HepG2 (cell line): ENCODE results near the gene TAS2R43. TPM values are rescaled to one million over a fixed set of nuclear protein-coding genes. Genes with fewer than 3 reads are reported as not detected.

ENCODE experiments used
- ATAC-seq: fragments of 200-7000 bp; cut with Tn5 transposase; 3 replicates; pipeline ENCODE4 v1.9.1; 2020; ENCODE audit warnings: mild to moderate bottlenecking, moderate library complexity
- BruUV-seq: library from RNA; stranded (reverse); fragments of 400-500 nt; replicated peaks from 2 replicates; lab custom pipeline; 2021; lab: Mats Ljungman, UMichigan
- CTCF ChIA-PET: fragments of 300-600 bp; formaldehyde crosslinking; extraction: SDS; loops from one replicate; lab custom pipeline; 2021; ENCODE audit warnings: low total read pairs, inconsistent platforms, low intra/inter-chr PET ratio; lab: Yijun Ruan, JAX
- POLR2A ChIA-PET: fragments of 350-600 bp; sonication (Branson Sonifier 250); formaldehyde crosslinking; loops from one replicate; lab custom pipeline; 2020; ENCODE audit warnings: antibody characterized with exemption, inconsistent platforms; lab: Yijun Ruan, JAX
- DNase-seq: peaks from one replicate; pipeline ENCODE4 v3.0.0-alpha.2; 2015; ENCODE audit warnings: low spot score
- FAIRE-seq: peaks from 3 replicates; lab custom pipeline; 2011; peaks lifted over from hg19 to GRCh38; lab: Jason Lieb, UNC
- H2AFZ ChIP-seq: one replicate; pipeline ENCODE4 v1.6.1; 2011; ENCODE audit warnings: low read length, inconsistent platforms
- H3K27ac ChIP-seq: fragments of 300-600 bp; 3 replicates; pipeline ENCODE4 v1.8.0; 2011; ENCODE audit warnings: mixed run types, mild to moderate bottlenecking, mixed read lengths, low read length, inconsistent platforms; ENCODE audit not compliant: insufficient read depth; ENCODE audit errors: extremely low read length
- H3K27me3 ChIP-seq, 2 experiments: fragments of 200-600 bp in 1 of 2; 2 replicates in 1 of 2; 3 replicates in 1 of 2; pipeline versions ENCODE4 v1.6.0 to v1.8.0; 2011; ENCODE audit warnings: low read length in 2 of 2, mild to moderate bottlenecking in 2 of 2, moderate library complexity in 2 of 2, inconsistent platforms in 1 of 2; ENCODE audit not compliant: insufficient read depth in 2 of 2, control insufficient read depth in 1 of 2
- H3K36me3 ChIP-seq, 2 experiments: fragments of 200-600 bp in 1 of 2; replicated peaks in 1 of 2; 2 replicates in 1 of 2; 3 replicates in 1 of 2; pipeline versions ENCODE4 v1.5.1 to v1.8.0; 2011; ENCODE audit warnings: low read length in 2 of 2, inconsistent platforms in 1 of 2; ENCODE audit not compliant: insufficient read depth in 2 of 2, control insufficient read depth in 1 of 2
- H3K4me1 ChIP-seq: 2 replicates; pipeline ENCODE4 v1.5.1; 2012; ENCODE audit warnings: low read length, inconsistent platforms; ENCODE audit not compliant: insufficient read depth
- H3K4me2 ChIP-seq: 2 replicates; pipeline ENCODE4 v1.6.0; 2011; ENCODE audit warnings: low read depth, low read length, inconsistent platforms
- H3K4me3 ChIP-seq, 3 experiments: fragments of 200-600 bp in 1 of 3; sonication (generic), shearing (Covaris generic) in 1 of 3; replicated peaks in 1 of 3; 2 replicates each; pipeline ENCODE4 v1.5.1; 2011 to 2016; ENCODE audit warnings: low read length in 3 of 3, inconsistent platforms in 2 of 3, low read depth in 2 of 3, mild to moderate bottlenecking in 2 of 3, control low read depth in 1 of 3, mixed read lengths in 1 of 3; ENCODE audit not compliant: insufficient read depth in 1 of 3
- H3K79me2 ChIP-seq: one replicate; pipeline ENCODE4 v1.6.1; 2011; ENCODE audit warnings: low read length, inconsistent platforms; ENCODE audit not compliant: insufficient read depth
- H3K9ac ChIP-seq: 2 replicates; pipeline ENCODE4 v1.6.0; 2011; ENCODE audit warnings: mild to moderate bottlenecking, low read depth, low read length, inconsistent platforms; ENCODE audit not compliant: insufficient read depth
- H3K9me3 ChIP-seq: 2 replicates; pipeline ENCODE4 v1.5.1; 2012; ENCODE audit warnings: mild to moderate bottlenecking, low read length
- H4K20me1 ChIP-seq: 2 replicates; pipeline ENCODE4 v1.6.0; 2011; ENCODE audit warnings: inconsistent platforms, mild to moderate bottlenecking, low read length, moderate library complexity; ENCODE audit not compliant: insufficient read depth
- CEBPG ChIP-seq: IDR thresholded peaks from 2 replicates; pipeline ENCODE4 v1.6.1; 2016
- FOXO1 ChIP-seq: sonication (generic); formaldehyde crosslinking; IDR thresholded peaks from 2 replicates; pipeline ENCODE4 v1.4.0; 2020; ENCODE audit warnings: missing genetic modification reagents
- IRX3 ChIP-seq: sonication (generic); formaldehyde crosslinking; IDR thresholded peaks from 2 replicates; pipeline ENCODE4 v1.8.1; 2023; ENCODE audit warnings: mild to moderate bottlenecking, low read depth, missing genetic modification reagents, borderline replicate concordance
- MATR3 ChIP-seq: sonication (generic); formaldehyde crosslinking; IDR thresholded peaks from 2 replicates; pipeline ENCODE4 v1.4.0; 2020; ENCODE audit warnings: missing genetic modification reagents
- PITX1 ChIP-seq: sonication (generic); formaldehyde crosslinking; IDR thresholded peaks from 2 replicates; pipeline ENCODE4 v1.5.1; 2020; ENCODE audit warnings: mild to moderate bottlenecking, missing genetic modification reagents
- RELA ChIP-seq: sonication (generic); formaldehyde crosslinking; IDR thresholded peaks from 2 replicates; pipeline ENCODE4 v1.4.0; 2020; ENCODE audit warnings: missing genetic modification reagents
- SP2 ChIP-seq: sonication (generic); formaldehyde crosslinking; IDR thresholded peaks from 2 replicates; pipeline ENCODE4 v1.5.1; 2020; ENCODE audit warnings: mild to moderate bottlenecking, missing genetic modification reagents
- ZFYVE20 ChIP-seq: sonication (generic); formaldehyde crosslinking; IDR thresholded peaks from 2 replicates; pipeline ENCODE4 v1.8.0; 2023; ENCODE audit warnings: low read depth, mild to moderate bottlenecking, moderate library complexity, missing genetic modification reagents, borderline replicate concordance
- WGBS: methylation state at CpG from one replicate; pipeline ENCODE4 v1.1.6; 2017; ENCODE audit warnings: low lambda C conversion rate; 5-methylcytosine and 5-hydroxymethylcytosine counted together
- in situ Hi-C: cut with HindIII; loops from 2 replicates; pipeline ENCODE4 v1.10.0; 2017; ENCODE audit warnings: low pct_unique_long_range_greater_than_20kb; ENCODE audit not compliant: extremely low pct_ligation_motif_present
- intact Hi-C: fragments of 100-400 bp; cut with micrococcal nuclease; formaldehyde crosslinking; loops from one replicate; pipeline ENCODE4 v1.10.0; 2022; ENCODE audit not compliant: unreplicated experiment
- polyA plus RNA-seq, 8 experiments: library from polyadenylated mRNA; depleted of rRNA in 3 of 8; stranded (reverse) in 7 of 8; unstranded in 1 of 8; fragments of >200 nt; fragmentation: Illumina TruSeq in 4 of 8; extraction: Trizol in 4 of 8; gene quantifications; 2 replicates each; pipeline versions ENCODE4 v1.2.1 to v1.2.3, GENCODE V29; 2011 to 2016; ENCODE audit warnings: low read depth in 4 of 8, missing spikeins in 1 of 8, mixed read lengths in 1 of 8; ENCODE audit not compliant: insufficient read depth in 1 of 8
- total RNA-seq, 5 experiments: library from RNA; depleted of rRNA; stranded (reverse); fragments of >200 nt; fragmentation: Illumina TruSeq; extraction: Trizol; gene quantifications; 2 replicates each; pipeline ENCODE4 v1.2.3, GENCODE V29; 2016; ENCODE audit warnings: low read depth in 1 of 5
- TF ChIP-seq, protein P1 (sequence below): sonication (generic); formaldehyde crosslinking; IDR thresholded peaks from 2 replicates; pipeline ENCODE4 v1.8.1; 2023; ENCODE audit warnings: mild to moderate bottlenecking, missing genetic modification reagents
- TF ChIP-seq, protein P2 (sequence below): sonication (generic); formaldehyde crosslinking; IDR thresholded peaks from 2 replicates; pipeline ENCODE4 v1.8.0; 2022; ENCODE audit warnings: mild to moderate bottlenecking, missing genetic modification reagents, moderate library complexity
- TF ChIP-seq, protein P3 (sequence below): sonication (generic); formaldehyde crosslinking; IDR thresholded peaks from 2 replicates; pipeline ENCODE4 v1.8.0; 2022; ENCODE audit warnings: low read depth, missing genetic modification reagents
- TF ChIP-seq, protein P4 (sequence below): sonication (generic); formaldehyde crosslinking; IDR thresholded peaks from 2 replicates; pipeline ENCODE4 v1.5.0; 2020; ENCODE audit warnings: mild to moderate bottlenecking, missing genetic modification reagents, borderline replicate concordance

Gene TAS2R43
- total and polyA plus RNA-seq, 2 of the 13 experiments (the other 11 are each of a cell fraction or from before 2014, with no cell fraction given): 0.15 to 1.7 TPM

DNA sequence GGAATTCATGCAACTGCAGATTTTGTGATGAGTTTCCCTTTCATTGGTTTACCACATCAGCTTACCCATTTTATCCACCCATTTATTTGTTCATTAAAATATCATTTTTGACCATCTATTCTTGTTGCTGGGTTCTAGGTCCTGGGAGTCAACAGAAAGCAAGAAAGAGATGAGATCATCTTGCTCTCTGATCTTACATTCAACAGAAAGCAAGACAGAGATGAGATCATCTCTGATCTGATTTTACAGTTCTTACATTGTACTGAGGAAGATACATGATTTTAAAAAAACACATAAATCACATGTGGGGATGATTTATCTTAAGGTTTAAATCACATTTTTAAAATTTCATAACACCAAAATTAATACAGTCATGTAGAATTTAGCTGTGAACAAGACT lies 32.3 kb downstream of the TAS2R43 start:
- H3K4me1 ChIP-seq: no peaks in the 10 kb centered on the region
- no peak overlapping the region for H3K9ac ChIP-seq
- intact Hi-C loops: no loop called here
- POLR2A ChIA-PET: no interaction called here
- H4K20me1 ChIP-seq: no peaks in the 10 kb centered on the region
- CTCF ChIA-PET: no interaction called here
- TF ChIP-seq, protein P1, sequence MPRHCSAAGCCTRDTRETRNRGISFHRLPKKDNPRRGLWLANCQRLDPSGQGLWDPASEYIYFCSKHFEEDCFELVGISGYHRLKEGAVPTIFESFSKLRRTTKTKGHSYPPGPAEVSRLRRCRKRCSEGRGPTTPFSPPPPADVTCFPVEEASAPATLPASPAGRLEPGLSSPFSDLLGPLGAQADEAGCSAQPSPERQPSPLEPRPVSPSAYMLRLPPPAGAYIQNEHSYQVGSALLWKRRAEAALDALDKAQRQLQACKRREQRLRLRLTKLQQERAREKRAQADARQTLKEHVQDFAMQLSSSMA (CRISPR knock-in tag): no peak
- no peak for TF ChIP-seq SP2 (CRISPR knock-in tag)
- DNase-seq (no peak), ATAC-seq (no peak), FAIRE-seq (no peak)
- no peaks in the 10 kb centered on the region for H3K27me3 ChIP-seq
- H3K9me3 ChIP-seq: no peaks in the 10 kb centered on the region
- no peak overlapping the region for H3K4me2 ChIP-seq
- H3K79me2 ChIP-seq: peaks cover 3% of the 10 kb centered on the region
- H3K27ac ChIP-seq: no peak overlapping the region
- in situ Hi-C loops: no loop called here
- H3K4me3 ChIP-seq: no peak overlapping the region
- H3K36me3 ChIP-seq: peaks cover 0 to 3% of the 10 kb centered on the region in 2 experiments; a peak in 1 of 5 replicates
- no TSS peak for BruUV-seq
- no peak overlapping the region for H2AFZ ChIP-seq

DNA sequence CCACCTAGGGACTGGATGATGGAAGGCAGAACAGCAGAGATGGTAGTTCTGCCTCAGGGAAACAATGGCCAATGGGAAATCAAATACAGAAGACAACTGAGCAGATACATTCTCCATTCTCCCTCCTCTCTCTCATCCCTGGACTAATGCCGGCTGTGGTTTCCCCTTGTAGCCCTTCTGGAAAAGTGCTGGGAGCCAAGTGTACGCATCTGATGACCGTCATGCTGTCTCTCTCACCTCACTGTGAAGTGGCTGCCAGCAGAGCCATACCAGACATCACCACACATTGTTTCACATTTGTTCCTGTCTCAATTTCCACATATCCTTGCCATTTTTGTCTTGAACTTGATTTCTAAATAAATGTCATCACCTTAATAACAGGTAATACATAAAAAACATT lies 33.1 kb downstream of the TAS2R43 start:
- no peak for ATAC-seq
- TF ChIP-seq, protein P2, sequence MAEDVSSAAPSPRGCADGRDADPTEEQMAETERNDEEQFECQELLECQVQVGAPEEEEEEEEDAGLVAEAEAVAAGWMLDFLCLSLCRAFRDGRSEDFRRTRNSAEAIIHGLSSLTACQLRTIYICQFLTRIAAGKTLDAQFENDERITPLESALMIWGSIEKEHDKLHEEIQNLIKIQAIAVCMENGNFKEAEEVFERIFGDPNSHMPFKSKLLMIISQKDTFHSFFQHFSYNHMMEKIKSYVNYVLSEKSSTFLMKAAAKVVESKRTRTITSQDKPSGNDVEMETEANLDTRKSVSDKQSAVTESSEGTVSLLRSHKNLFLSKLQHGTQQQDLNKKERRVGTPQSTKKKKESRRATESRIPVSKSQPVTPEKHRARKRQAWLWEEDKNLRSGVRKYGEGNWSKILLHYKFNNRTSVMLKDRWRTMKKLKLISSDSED: no peak
- TF ChIP-seq RELA (CRISPR knock-in tag) (no peak), MATR3 (CRISPR knock-in tag) (no peak), PITX1 (CRISPR knock-in tag) (no peak), FOXO1 (CRISPR knock-in tag) (no peak), CEBPG (CRISPR knock-in tag) (no peak), ZFYVE20 (CRISPR knock-in tag) (no peak), IRX3 (CRISPR knock-in tag) (no peak)
- TF ChIP-seq, protein P3, sequence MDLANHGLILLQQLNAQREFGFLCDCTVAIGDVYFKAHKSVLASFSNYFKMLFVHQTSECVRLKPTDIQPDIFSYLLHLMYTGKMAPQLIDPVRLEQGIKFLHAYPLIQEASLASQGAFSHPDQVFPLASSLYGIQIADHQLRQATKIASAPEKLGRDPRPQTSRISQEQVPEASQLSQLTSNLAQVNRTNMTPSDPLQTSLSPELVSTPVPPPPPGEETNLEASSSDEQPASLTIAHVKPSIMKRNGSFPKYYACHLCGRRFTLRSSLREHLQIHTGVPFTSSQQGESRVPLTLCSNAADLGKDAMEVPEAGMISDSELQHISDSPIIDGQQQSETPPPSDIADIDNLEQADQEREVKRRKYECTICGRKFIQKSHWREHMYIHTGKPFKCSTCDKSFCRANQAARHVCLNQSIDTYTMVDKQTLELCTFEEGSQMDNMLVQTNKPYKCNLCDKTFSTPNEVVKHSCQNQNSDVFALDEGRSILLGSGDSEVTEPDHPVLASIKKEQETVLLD (CRISPR knock-in tag): no peak
- TF ChIP-seq, protein P4, sequence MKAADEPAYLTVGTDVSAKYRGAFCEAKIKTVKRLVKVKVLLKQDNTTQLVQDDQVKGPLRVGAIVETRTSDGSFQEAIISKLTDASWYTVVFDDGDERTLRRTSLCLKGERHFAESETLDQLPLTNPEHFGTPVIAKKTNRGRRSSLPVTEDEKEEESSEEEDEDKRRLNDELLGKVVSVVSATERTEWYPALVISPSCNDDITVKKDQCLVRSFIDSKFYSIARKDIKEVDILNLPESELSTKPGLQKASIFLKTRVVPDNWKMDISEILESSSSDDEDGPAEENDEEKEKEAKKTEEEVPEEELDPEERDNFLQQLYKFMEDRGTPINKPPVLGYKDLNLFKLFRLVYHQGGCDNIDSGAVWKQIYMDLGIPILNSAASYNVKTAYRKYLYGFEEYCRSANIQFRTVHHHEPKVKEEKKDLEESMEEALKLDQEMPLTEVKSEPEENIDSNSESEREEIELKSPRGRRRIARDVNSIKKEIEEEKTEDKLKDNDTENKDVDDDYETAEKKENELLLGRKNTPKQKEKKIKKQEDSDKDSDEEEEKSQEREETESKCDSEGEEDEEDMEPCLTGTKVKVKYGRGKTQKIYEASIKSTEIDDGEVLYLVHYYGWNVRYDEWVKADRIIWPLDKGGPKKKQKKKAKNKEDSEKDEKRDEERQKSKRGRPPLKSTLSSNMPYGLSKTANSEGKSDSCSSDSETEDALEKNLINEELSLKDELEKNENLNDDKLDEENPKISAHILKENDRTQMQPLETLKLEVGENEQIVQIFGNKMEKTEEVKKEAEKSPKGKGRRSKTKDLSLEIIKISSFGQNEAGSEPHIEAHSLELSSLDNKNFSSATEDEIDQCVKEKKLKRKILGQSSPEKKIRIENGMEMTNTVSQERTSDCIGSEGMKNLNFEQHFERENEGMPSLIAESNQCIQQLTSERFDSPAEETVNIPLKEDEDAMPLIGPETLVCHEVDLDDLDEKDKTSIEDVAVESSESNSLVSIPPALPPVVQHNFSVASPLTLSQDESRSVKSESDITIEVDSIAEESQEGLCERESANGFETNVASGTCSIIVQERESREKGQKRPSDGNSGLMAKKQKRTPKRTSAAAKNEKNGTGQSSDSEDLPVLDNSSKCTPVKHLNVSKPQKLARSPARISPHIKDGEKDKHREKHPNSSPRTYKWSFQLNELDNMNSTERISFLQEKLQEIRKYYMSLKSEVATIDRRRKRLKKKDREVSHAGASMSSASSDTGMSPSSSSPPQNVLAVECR (CRISPR knock-in tag): no peak

More for the DNA sequence above, 33.1 kb downstream of the TAS2R43 start:
- WGBS: 97% methylated on average over 3 of the region's 3 CpGs
- ChIA-PET POLR2A (no interaction called here), CTCF (no interaction called here)
- Histone ChIP-seq H3K27ac (no peak overlapping the region), H3K9ac (no peak overlapping the region), H3K4me1 (no peaks in the 10 kb centered on the region), H3K79me2 (peaks cover 3% of the 10 kb centered on the region), H4K20me1 (no peaks in the 10 kb centered on the region), H3K9me3 (no peaks in the 10 kb centered on the region), H3K36me3 (peaks cover 0 to 3% of the 10 kb centered on the region in 2 experiments; a peak in 1 of 5 replicates), H2AFZ (no peak overlapping the region), H3K27me3 (no peaks in the 10 kb centered on the region), H3K4me3 (no peak overlapping the region), H3K4me2 (no peak overlapping the region)
- BruUV-seq: no TSS peak
- FAIRE-seq (no peak), DNase-seq (no peak)
- in situ Hi-C loops (no loop called here), intact Hi-C loops (no loop called here)
